ENCODE data around the gene DEXI. TPM values are rescaled to one million over a fixed set of nuclear protein-coding genes. Genes with fewer than 3 reads are reported as not detected.

The DEXI gene
- total RNA-seq, 2 donors from 2014 or later: 23.8 to 29.5 TPM

- no peaks in the 10 kb centered on the region for H3K36me3 ChIP-seq
- H3K4me3 ChIP-seq: no peak overlapping the region
- DNase-seq: no peak
- no peaks in the 10 kb centered on the region for H3K9me3 ChIP-seq
- no peak for TF ChIP-seq CTCF (IDR thresholded peaks at IDR 0.05)
- H3K9ac ChIP-seq (ENCODE audit: low read depth in 2 of 2, low read length in 2 of 2): no peak overlapping the region
- H3K27ac ChIP-seq: no peak overlapping the region
- H3K4me1 ChIP-seq: peaks cover 34% of the 10 kb centered on the region
- intact Hi-C loops (cut with DNase I): no loop called here
- H3K27me3 ChIP-seq: no peaks in the 10 kb centered on the region
These were observed 5.8 kb downstream of the DEXI start for GRCh38 chr16:10936272-10936984.

GRCh38 chr16:10935226-10935915 lies 6.9 kb downstream of the DEXI start:
- intact Hi-C loops (cut with DNase I): no loop called here
- Histone ChIP-seq H3K9me3 (no peaks in the 10 kb centered on the region), H3K4me1 (peaks cover 34% of the 10 kb centered on the region), H3K36me3 (no peaks in the 10 kb centered on the region), H3K27ac (no peak overlapping the region), H3K27me3 (no peaks in the 10 kb centered on the region), H3K9ac (ENCODE audit: low read depth in 2 of 2, low read length in 2 of 2) (no peak overlapping the region), H3K4me3 (no peak overlapping the region)
- no peak for TF ChIP-seq CTCF (IDR thresholded peaks at IDR 0.05)
- DNase-seq: no peak

- no peaks in the 10 kb centered on the region for H3K9me3 ChIP-seq
- H3K27ac ChIP-seq: no peak overlapping the region
- TF ChIP-seq CTCF (IDR thresholded peaks at IDR 0.05): no peak
- no peak for DNase-seq
- intact Hi-C loops (cut with DNase I): no loop called here
- H3K9ac ChIP-seq (ENCODE audit: low read depth in 2 of 2, low read length in 2 of 2): no peak overlapping the region
- H3K4me1 ChIP-seq: peaks cover 29% of the 10 kb centered on the region
- H3K36me3 ChIP-seq: no peaks in the 10 kb centered on the region
- no peak overlapping the region for H3K4me3 ChIP-seq
- no peaks in the 10 kb centered on the region for H3K27me3 ChIP-seq
These were observed 7.8 kb downstream of the DEXI start for GRCh38 chr16:10934325-10935107.

- no peaks in the 10 kb centered on the region for H3K27me3 ChIP-seq
- no peak overlapping the region for H3K27ac ChIP-seq
- no peaks in the 10 kb centered on the region for H3K9me3 ChIP-seq
- no peak for DNase-seq
- peaks cover 23% of the 10 kb centered on the region for H3K4me1 ChIP-seq
- H3K4me3 ChIP-seq: no peak overlapping the region
- no peak overlapping the region for H3K9ac ChIP-seq (ENCODE audit: low read depth in 2 of 2, low read length in 2 of 2)
- intact Hi-C loops (cut with DNase I): no loop called here
- no peaks in the 10 kb centered on the region for H3K36me3 ChIP-seq
- TF ChIP-seq CTCF (IDR thresholded peaks at IDR 0.05): no peak
These were observed 8.4 kb downstream of the DEXI start for GRCh38 chr16:10933865-10934264.

GRCh38 chr16:10932959-10933710 lies 9.1 kb downstream of the DEXI start:
- no peaks in the 10 kb centered on the region for H3K27me3 ChIP-seq
- DNase-seq: no peak
- H3K36me3 ChIP-seq: no peaks in the 10 kb centered on the region
- no peak for TF ChIP-seq CTCF (IDR thresholded peaks at IDR 0.05)
- no peak overlapping the region for H3K9ac ChIP-seq (ENCODE audit: low read depth in 2 of 2, low read length in 2 of 2)
- H3K9me3 ChIP-seq: no peaks in the 10 kb centered on the region
- no peak overlapping the region for H3K4me3 ChIP-seq
- intact Hi-C loops (cut with DNase I): no loop called here
- H3K4me1 ChIP-seq: peaks cover 15% of the 10 kb centered on the region
- H3K27ac ChIP-seq: no peak overlapping the region

Data from colonic mucosa (tissue), 4 donors.